IMR-90 (cell line): ENCODE measurements around the gene PEX26. TPM values are rescaled to one million over a fixed set of nuclear protein-coding genes. Genes with fewer than 3 reads are reported as not detected.

Experiments
- ATAC-seq: fragments of 200-7000 bp; cut with Tn5 transposase; 2 replicates; pipeline ENCODE4 v1.9.1; 2020; ENCODE audit warnings: low read depth, mild to moderate bottlenecking, moderate library complexity
- BruUV-seq: library from RNA; stranded (reverse); fragments of 400-500 nt; replicated peaks from 2 replicates; lab custom pipeline; 2021; lab: Mats Ljungman, UMichigan
- CTCF ChIA-PET: fragments of 300-600 bp; formaldehyde crosslinking; extraction: SDS; loops from one replicate; lab custom pipeline; 2021; ENCODE audit warnings: antibody characterized with exemption; lab: Yijun Ruan, JAX
- POLR2A ChIA-PET: fragments of 300-600 bp; sonication (Branson Sonifier 250); formaldehyde crosslinking; loops from one replicate; lab custom pipeline; 2022; ENCODE audit warnings: antibody characterized with exemption; ENCODE audit not compliant: unreplicated experiment; lab: Charles Lee
- DNase-seq: peaks from one replicate; pipeline ENCODE4 v3.0.0; 2013
- H2AFZ ChIP-seq: replicated peaks from 2 replicates; pipeline ENCODE3; 2013; ENCODE audit warnings: low read length, mild to moderate bottlenecking; ENCODE audit not compliant: poor library complexity
- H2AK5ac ChIP-seq: 2 replicates; pipeline ENCODE4 v1.6.1; 2013; ENCODE audit warnings: low read depth, low read length, inconsistent platforms
- H2AK9ac ChIP-seq: replicated peaks from 2 replicates; pipeline ENCODE3; 2013; ENCODE audit warnings: mild to moderate bottlenecking, low read depth, low read length, moderate library complexity; ENCODE audit not compliant: poor library complexity
- H2BK120ac ChIP-seq: 2 replicates; pipeline ENCODE4 v1.6.1; 2013; ENCODE audit warnings: low read depth, low read length, inconsistent platforms
- H2BK15ac ChIP-seq: 3 replicates; pipeline ENCODE4 v1.6.1; 2013; ENCODE audit warnings: low read depth, low read length, inconsistent platforms
- H2BK20ac ChIP-seq: 2 replicates; pipeline ENCODE4 v1.6.1; 2013; ENCODE audit warnings: low read depth, mild to moderate bottlenecking, inconsistent platforms, low read length, moderate library complexity
- H2BK5ac ChIP-seq: 2 replicates; pipeline ENCODE4 v1.6.1; 2013; ENCODE audit warnings: mild to moderate bottlenecking, low read depth, low read length, inconsistent platforms; ENCODE audit not compliant: poor library complexity, severe bottlenecking
- H3K14ac ChIP-seq: replicated peaks from 2 replicates; pipeline ENCODE4 v1.6.1; 2013; ENCODE audit warnings: low read depth, low read length, inconsistent platforms
- H3K18ac ChIP-seq: 2 replicates; pipeline ENCODE4 v1.6.1; 2013; ENCODE audit warnings: low read depth, low read length, control low read depth
- H3K23ac ChIP-seq: 2 replicates; pipeline ENCODE4 v1.6.1; 2013; ENCODE audit warnings: low read depth, low read length, inconsistent platforms
- H3K27ac ChIP-seq: 2 replicates; pipeline ENCODE4 v1.5.1; 2013; ENCODE audit warnings: mild to moderate bottlenecking, control low read depth, low read length; ENCODE audit not compliant: insufficient read depth
- H3K27me3 ChIP-seq: 2 replicates; pipeline ENCODE4 v1.6.1; 2013; ENCODE audit warnings: low read length; ENCODE audit not compliant: control insufficient read depth, insufficient read depth
- H3K36me3 ChIP-seq: 2 replicates; pipeline ENCODE4 v1.6.1; 2013; ENCODE audit warnings: low read length, mixed read lengths; ENCODE audit not compliant: control insufficient read depth, insufficient read depth
- H3K4ac ChIP-seq: 2 replicates; pipeline ENCODE4 v1.6.1; 2013; ENCODE audit warnings: low read depth, low read length, inconsistent platforms
- H3K4me1 ChIP-seq: 2 replicates; pipeline ENCODE4 v1.6.1; 2013; ENCODE audit warnings: low read length, mixed read lengths; ENCODE audit not compliant: control insufficient read depth, insufficient read depth
- H3K4me2 ChIP-seq: 2 replicates; pipeline ENCODE4 v1.6.1; 2013; ENCODE audit warnings: low read depth, mild to moderate bottlenecking, control low read depth, low read length, moderate library complexity
- H3K4me3 ChIP-seq: 2 replicates; pipeline ENCODE4 v1.5.1; 2013; ENCODE audit warnings: low read depth, mild to moderate bottlenecking, control low read depth, low read length, moderate library complexity; ENCODE audit not compliant: insufficient read depth
- H3K56ac ChIP-seq: 2 replicates; pipeline ENCODE4 v1.6.1; 2013; ENCODE audit warnings: low read length, inconsistent platforms; ENCODE audit not compliant: insufficient read depth; ENCODE audit errors: extremely low read depth
- H3K79me1 ChIP-seq, 2 experiments: 2 replicates each; pipeline ENCODE4 v1.6.1; 2013; ENCODE audit warnings: low read length in 2 of 2, inconsistent platforms in 1 of 2, low read depth in 1 of 2
- H3K9ac ChIP-seq: 2 replicates; pipeline ENCODE4 v1.6.1; 2013; ENCODE audit warnings: low read depth, low read length, control low read depth
- H3K9me1 ChIP-seq: 2 replicates; pipeline ENCODE4 v1.6.1; 2013; ENCODE audit warnings: low read length, inconsistent platforms; ENCODE audit not compliant: insufficient read depth
- H3K9me3 ChIP-seq: 2 replicates; pipeline ENCODE4 v1.6.1; 2013; ENCODE audit warnings: low read length; ENCODE audit not compliant: control insufficient read depth, insufficient read depth
- H4K20me1 ChIP-seq: 2 replicates; pipeline ENCODE4 v1.6.1; 2013; ENCODE audit warnings: low read length, inconsistent platforms; ENCODE audit not compliant: insufficient read depth
- H4K5ac ChIP-seq: 2 replicates; pipeline ENCODE4 v1.6.1; 2013; ENCODE audit warnings: mild to moderate bottlenecking, low read depth, low read length, control low read depth
- H4K8ac ChIP-seq, 2 experiments: 2 replicates each; pipeline ENCODE4 v1.6.1; 2013; ENCODE audit warnings: low read depth in 2 of 2, low read length in 2 of 2, control low read depth in 1 of 2, inconsistent platforms in 1 of 2
- H4K91ac ChIP-seq: 2 replicates; pipeline ENCODE4 v1.6.1; 2013; ENCODE audit warnings: low read depth, low read length, inconsistent platforms; ENCODE audit not compliant: insufficient read depth
- BHLHE40 ChIP-seq: fragments of 150-350 bp; IDR thresholded peaks from 2 replicates; pipeline ENCODE4 v1.6.1; 2016; ENCODE audit warnings: mild to moderate bottlenecking, low read depth, low read length
- CEBPB ChIP-seq: IDR thresholded peaks from 2 replicates; pipeline ENCODE4 v1.6.1; 2012; ENCODE audit warnings: low read depth, low read length, improper control_type of control experiment
- CHD1 ChIP-seq: IDR thresholded peaks from 2 replicates; pipeline ENCODE4 v1.6.1; 2012; ENCODE audit warnings: low read depth, low read length, improper control_type of control experiment
- FOS ChIP-seq: fragments of 150-350 bp; IDR thresholded peaks from 2 replicates; pipeline ENCODE4 v1.6.1; 2016; ENCODE audit warnings: low read depth, low read length
- MAFK ChIP-seq: IDR thresholded peaks from 2 replicates; pipeline ENCODE4 v1.6.1; 2012; ENCODE audit warnings: low read depth, low read length, improper control_type of control experiment
- MAZ ChIP-seq: IDR thresholded peaks from 2 replicates; pipeline ENCODE4 v1.6.1; 2012; ENCODE audit warnings: low read depth, mild to moderate bottlenecking, low read length, improper control_type of control experiment, moderate library complexity, borderline replicate concordance
- MXI1 ChIP-seq: IDR thresholded peaks from 2 replicates; pipeline ENCODE4 v1.6.1; 2012; ENCODE audit warnings: low read depth, mild to moderate bottlenecking, low read length, moderate library complexity, borderline replicate concordance
- NFE2L2 ChIP-seq: fragments of 150-350 bp; IDR thresholded peaks from 2 replicates; pipeline ENCODE4 v1.6.1; 2016; ENCODE audit warnings: low read depth, mild to moderate bottlenecking, low read length
- POLR2A ChIP-seq: IDR thresholded peaks from 2 replicates; pipeline ENCODE4 v1.6.1; 2012; ENCODE audit warnings: mild to moderate bottlenecking, low read depth, low read length
- RAD21 ChIP-seq: IDR thresholded peaks from 2 replicates; pipeline ENCODE4 v1.6.1; 2012; ENCODE audit warnings: low read length, improper control_type of control experiment
- RCOR1 ChIP-seq: IDR thresholded peaks from 2 replicates; pipeline ENCODE4 v1.6.1; 2012; ENCODE audit warnings: mild to moderate bottlenecking, low read length, improper control_type of control experiment; ENCODE audit not compliant: insufficient replicate concordance
- RFX5 ChIP-seq: IDR thresholded peaks from 2 replicates; pipeline ENCODE4 v1.8.0; 2012; ENCODE audit warnings: low read depth, mild to moderate bottlenecking, low read length, moderate library complexity
- SMC3 ChIP-seq: fragments of 150-350 bp; IDR thresholded peaks from 2 replicates; pipeline ENCODE4 v1.6.1; 2016; ENCODE audit warnings: low read depth, mild to moderate bottlenecking, antibody characterized with exemption, low read length, moderate library complexity
- USF2 ChIP-seq: fragments of 150-350 bp; IDR thresholded peaks from 2 replicates; pipeline ENCODE4 v1.6.1; 2017; ENCODE audit warnings: mild to moderate bottlenecking, antibody characterized with exemption, low read length, low read depth
- WGBS, 2 experiments: methylation state at CpG; one replicate each; pipeline versions ENCODE4 v1.1.5 to v1.1.7; 2013; ENCODE audit warnings: missing lambda C conversion rate in 2 of 2; ENCODE audit not compliant: insufficient read length in 1 of 2; ENCODE audit errors: extremely low coverage in 2 of 2; 5-methylcytosine and 5-hydroxymethylcytosine counted together
- dilution Hi-C: fragments of 300-500 bp; cut with HindIII; formaldehyde crosslinking; loops from one replicate; pipeline ENCODE4 v1.14.3; 2018; ENCODE audit warnings: low sequenced_read_pairs; ENCODE audit not compliant: unreplicated experiment
- in situ Hi-C: fragments of 300-500 bp; cut with MboI; formaldehyde crosslinking; loops from 3 replicates; pipeline ENCODE4 v1.14.3; 2019; ENCODE audit warnings: low sequenced_read_pairs, inconsistent platforms, mixed read lengths
- intact Hi-C: fragments of 100-400 bp; cut with micrococcal nuclease; formaldehyde crosslinking; loops from 2 replicates; pipeline ENCODE4 v1.10.0; 2022
- polyA plus RNA-seq, 3 experiments: library from polyadenylated mRNA; depleted of rRNA; stranded (reverse); fragments of >200 nt; gene quantifications; 2 replicates each; pipeline ENCODE4 v1.2.3, GENCODE V29; 2012; ENCODE audit warnings: low replicate concordance in 1 of 3
- total RNA-seq: library from RNA; depleted of rRNA; stranded (reverse); fragments of >200 nt; gene quantifications from 2 replicates; pipeline ENCODE4 v1.2.3, GENCODE V29; 2012
- TF ChIP-seq, protein P1 (sequence below): fragments of 150-350 bp; IDR thresholded peaks from 2 replicates; pipeline ENCODE4 v1.6.1; 2016; ENCODE audit warnings: low read depth, mild to moderate bottlenecking, low read length, moderate library complexity, borderline replicate concordance
- TF ChIP-seq, protein P2 (sequence below): conservative IDR thresholded peaks from 2 replicates; pipeline ENCODE4 v1.5.1; 2012; ENCODE audit warnings: mild to moderate bottlenecking, low read depth, low read length, improper control_type of control experiment

PEX26 gene
- total and polyA plus RNA-seq, 2 of the 4 experiments (the other 2 are of a cell fraction), result 12.2 to 18.5 TPM

DNA sequence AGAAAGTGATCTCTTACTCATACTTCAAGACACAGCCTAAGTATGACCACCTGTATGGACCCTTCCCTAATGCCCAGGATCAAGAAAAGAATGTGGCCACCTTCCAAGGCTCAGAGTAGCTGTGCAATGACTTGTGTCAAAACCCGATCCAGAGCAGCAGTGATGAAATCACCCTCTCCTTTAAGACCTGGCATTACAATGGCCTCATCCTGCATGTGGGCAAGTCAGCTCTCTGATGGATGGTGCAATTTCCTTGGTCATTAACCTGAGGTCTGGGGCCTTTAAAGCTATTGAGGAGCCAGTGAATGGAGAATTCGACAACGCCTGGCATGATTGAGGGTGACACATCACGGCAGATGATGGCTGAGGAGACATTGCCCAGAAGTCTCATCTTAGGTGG, 23.7 kb downstream of the PEX26 start:
- POLR2A ChIA-PET, result no interaction called here

More for the DNA sequence above, 23.7 kb downstream of the PEX26 start:
- no peak overlapping the region for H3K14ac ChIP-seq
- no peak overlapping the region for H2AFZ ChIP-seq
- H3K9me3 ChIP-seq, result 0 out of 2 replicates have a peak, but pooled peaks cover 2% of the 10 kb centered on the region
- DNase-seq (no peak), ATAC-seq (no peak)
- no peak overlapping the region for H2BK15ac ChIP-seq
- H2AK5ac ChIP-seq, result no peak overlapping the region
- H4K5ac ChIP-seq, result no peak overlapping the region
- H3K9ac ChIP-seq, result no peak overlapping the region
- no peak overlapping the region for H4K91ac ChIP-seq
- H3K27me3 ChIP-seq, result no peaks in the 10 kb centered on the region
- H2BK120ac ChIP-seq, result no peak overlapping the region
- dilution Hi-C loops, result no loop called here
- H4K20me1 ChIP-seq, result no peaks in the 10 kb centered on the region
- no peak overlapping the region for H3K23ac ChIP-seq
- no peak overlapping the region for H3K27ac ChIP-seq
- WGBS, 2 experiments, result 90% methylated on average over 2 of the region's 4 CpGs; no CpG with 5 or more reads in 1 of the 2 experiments
- H2BK5ac ChIP-seq, result no peak overlapping the region
- H3K4me1 ChIP-seq, result no peaks in the 10 kb centered on the region
- no peak overlapping the region for H3K18ac ChIP-seq
- in situ Hi-C loops, result no loop called here
- no peaks in the 10 kb centered on the region for H3K79me1 ChIP-seq
- no TSS peak for BruUV-seq
- CTCF ChIA-PET, result no interaction called here
- intact Hi-C loops, result no loop called here
- H3K4me3 ChIP-seq, result no peak overlapping the region
- H2BK20ac ChIP-seq, result no peak overlapping the region
- no peak overlapping the region for H3K56ac ChIP-seq
- no peak overlapping the region for H2AK9ac ChIP-seq
- no peak overlapping the region for H3K4me2 ChIP-seq
- no peak for TF ChIP-seq SMC3
- TF ChIP-seq USF2, result no peak
- TF ChIP-seq CHD1, result no peak
- no peak for TF ChIP-seq RFX5
- TF ChIP-seq, protein P1, sequence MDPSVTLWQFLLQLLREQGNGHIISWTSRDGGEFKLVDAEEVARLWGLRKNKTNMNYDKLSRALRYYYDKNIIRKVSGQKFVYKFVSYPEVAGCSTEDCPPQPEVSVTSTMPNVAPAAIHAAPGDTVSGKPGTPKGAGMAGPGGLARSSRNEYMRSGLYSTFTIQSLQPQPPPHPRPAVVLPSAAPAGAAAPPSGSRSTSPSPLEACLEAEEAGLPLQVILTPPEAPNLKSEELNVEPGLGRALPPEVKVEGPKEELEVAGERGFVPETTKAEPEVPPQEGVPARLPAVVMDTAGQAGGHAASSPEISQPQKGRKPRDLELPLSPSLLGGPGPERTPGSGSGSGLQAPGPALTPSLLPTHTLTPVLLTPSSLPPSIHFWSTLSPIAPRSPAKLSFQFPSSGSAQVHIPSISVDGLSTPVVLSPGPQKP, result no peak
- TF ChIP-seq FOS, result no peak
- no peak for TF ChIP-seq NFE2L2
- TF ChIP-seq, protein P2, sequence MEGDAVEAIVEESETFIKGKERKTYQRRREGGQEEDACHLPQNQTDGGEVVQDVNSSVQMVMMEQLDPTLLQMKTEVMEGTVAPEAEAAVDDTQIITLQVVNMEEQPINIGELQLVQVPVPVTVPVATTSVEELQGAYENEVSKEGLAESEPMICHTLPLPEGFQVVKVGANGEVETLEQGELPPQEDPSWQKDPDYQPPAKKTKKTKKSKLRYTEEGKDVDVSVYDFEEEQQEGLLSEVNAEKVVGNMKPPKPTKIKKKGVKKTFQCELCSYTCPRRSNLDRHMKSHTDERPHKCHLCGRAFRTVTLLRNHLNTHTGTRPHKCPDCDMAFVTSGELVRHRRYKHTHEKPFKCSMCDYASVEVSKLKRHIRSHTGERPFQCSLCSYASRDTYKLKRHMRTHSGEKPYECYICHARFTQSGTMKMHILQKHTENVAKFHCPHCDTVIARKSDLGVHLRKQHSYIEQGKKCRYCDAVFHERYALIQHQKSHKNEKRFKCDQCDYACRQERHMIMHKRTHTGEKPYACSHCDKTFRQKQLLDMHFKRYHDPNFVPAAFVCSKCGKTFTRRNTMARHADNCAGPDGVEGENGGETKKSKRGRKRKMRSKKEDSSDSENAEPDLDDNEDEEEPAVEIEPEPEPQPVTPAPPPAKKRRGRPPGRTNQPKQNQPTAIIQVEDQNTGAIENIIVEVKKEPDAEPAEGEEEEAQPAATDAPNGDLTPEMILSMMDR, result no peak
- no peak for TF ChIP-seq POLR2A
- no peak for TF ChIP-seq MAZ
- no peak for TF ChIP-seq RCOR1
- TF ChIP-seq CEBPB, result no peak
- no peak for TF ChIP-seq MXI1
- TF ChIP-seq RAD21, result no peak
- no peak for TF ChIP-seq BHLHE40
- no peak for TF ChIP-seq MAFK
- peaks cover 4% of the 10 kb centered on the region; the same call in 1 of the 2 replicates for H3K36me3 ChIP-seq
- H3K4ac ChIP-seq, result no peak overlapping the region
- no peak overlapping the region for H4K8ac ChIP-seq
- H3K9me1 ChIP-seq, result no peaks in the 10 kb centered on the region
